ENCODE data around the gene EIF3I. TPM values are rescaled to one million over a fixed set of nuclear protein-coding genes. Genes with fewer than 3 reads are reported as not detected.
A peak's percentile ranks its signal among the peaks of the same experiment; 100 is the strongest.

Gene EIF3I
- total RNA-seq, 1 donor from 2014 or later, result 626 TPM

DNA sequence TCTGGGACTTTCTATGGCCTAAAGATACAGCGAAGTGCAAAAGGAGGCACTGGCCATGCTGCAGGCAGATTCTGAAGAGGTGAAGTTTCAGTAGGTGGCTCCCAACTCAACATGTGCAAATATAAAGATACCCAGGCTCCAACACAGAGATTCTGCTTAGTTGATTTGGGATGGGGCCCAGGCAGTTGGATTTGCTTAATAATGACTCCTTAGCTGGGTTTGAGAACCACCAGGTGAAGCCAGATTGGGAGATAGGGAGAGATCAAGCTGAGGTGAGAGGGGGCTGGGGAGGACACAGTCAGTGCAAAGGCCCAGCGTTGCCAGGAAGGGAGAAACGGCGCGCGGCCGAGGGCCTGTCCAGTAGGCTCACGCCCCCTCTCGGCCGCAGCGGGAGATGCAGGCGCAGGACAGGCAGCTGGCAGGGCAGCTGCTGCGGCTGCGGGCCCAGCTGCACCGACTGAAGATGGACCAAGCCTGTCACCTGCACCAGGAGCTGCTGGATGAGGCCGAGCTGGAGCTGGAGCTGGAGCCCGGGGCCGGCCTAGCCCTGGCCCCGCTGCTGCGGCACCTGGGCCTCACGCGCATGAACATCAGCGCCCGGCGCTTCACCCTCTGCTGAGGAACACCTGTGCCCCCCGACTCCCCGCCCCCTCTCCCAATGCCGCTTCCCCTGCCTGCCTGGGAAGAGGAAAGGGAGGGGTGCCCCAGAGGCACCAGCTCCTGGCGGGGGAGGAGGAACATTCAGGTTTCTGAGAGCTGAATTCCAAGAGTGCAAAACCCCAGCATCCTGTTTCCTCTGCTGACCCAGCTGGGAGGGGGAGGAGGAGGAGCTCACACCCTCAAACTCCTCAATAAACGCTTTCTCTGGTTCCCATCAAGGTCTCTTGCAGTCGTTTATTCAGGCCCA, 26.0 kb downstream of the EIF3I start:
- no peak for FAIRE-seq
- H3K36me3 ChIP-seq (ENCODE audit: control insufficient read depth, insufficient read depth, low read length), result no peaks in the 10 kb centered on the region
- no peak overlapping the region for H3K4me3 ChIP-seq (ENCODE audit: low read depth, low read length)
- no peaks in the 10 kb centered on the region for H3K27me3 ChIP-seq (ENCODE audit: control insufficient read depth, insufficient read depth, low read length)
- TF ChIP-seq, protein P1, sequence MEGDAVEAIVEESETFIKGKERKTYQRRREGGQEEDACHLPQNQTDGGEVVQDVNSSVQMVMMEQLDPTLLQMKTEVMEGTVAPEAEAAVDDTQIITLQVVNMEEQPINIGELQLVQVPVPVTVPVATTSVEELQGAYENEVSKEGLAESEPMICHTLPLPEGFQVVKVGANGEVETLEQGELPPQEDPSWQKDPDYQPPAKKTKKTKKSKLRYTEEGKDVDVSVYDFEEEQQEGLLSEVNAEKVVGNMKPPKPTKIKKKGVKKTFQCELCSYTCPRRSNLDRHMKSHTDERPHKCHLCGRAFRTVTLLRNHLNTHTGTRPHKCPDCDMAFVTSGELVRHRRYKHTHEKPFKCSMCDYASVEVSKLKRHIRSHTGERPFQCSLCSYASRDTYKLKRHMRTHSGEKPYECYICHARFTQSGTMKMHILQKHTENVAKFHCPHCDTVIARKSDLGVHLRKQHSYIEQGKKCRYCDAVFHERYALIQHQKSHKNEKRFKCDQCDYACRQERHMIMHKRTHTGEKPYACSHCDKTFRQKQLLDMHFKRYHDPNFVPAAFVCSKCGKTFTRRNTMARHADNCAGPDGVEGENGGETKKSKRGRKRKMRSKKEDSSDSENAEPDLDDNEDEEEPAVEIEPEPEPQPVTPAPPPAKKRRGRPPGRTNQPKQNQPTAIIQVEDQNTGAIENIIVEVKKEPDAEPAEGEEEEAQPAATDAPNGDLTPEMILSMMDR (IDR thresholded peaks at IDR 0.05; ENCODE audit: insufficient read depth, low read length, severe bottlenecking), result peak; percentile 96
- peak; percentile 58 for DNase-seq (ENCODE audit: low read depth)

DNA sequence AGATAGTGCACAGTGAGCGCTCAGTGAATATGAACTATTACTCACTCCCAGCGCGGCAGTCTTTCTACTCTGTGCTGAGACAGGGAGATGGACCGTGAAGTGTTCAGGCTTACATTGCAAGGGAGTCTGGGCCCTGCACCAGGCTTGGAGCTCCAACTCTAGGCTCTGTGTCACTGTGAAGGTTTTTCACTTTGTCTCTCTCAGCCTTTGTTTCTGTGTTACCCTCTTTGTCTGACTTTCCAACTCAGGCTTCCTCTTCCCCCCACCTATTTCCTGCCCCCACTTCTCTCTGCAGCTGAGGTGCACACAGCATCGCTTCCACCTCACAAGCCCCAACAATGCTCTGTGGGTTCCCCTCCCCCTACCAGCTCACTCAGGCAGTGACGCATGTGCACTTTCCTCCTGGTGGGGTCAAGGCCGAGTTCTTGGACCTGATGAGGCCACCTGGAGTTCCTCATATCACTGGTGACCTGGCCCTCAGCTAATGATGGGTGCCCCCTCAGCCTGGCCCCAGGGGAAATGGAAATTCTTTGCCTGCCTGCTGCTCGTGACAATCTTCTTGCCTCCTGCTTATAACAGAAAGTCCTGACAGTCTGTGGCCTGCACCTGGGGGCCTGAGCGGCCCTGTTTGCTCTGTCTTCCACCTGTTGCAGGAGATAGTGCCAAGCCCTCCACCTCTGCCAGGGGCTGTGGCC, 27.8 kb downstream of the EIF3I start:
- H3K27me3 ChIP-seq (ENCODE audit: control insufficient read depth, insufficient read depth, low read length), result no peaks in the 10 kb centered on the region
- H3K4me3 ChIP-seq (ENCODE audit: low read depth, low read length), result no peak overlapping the region
- no peak for FAIRE-seq
- peak; percentile 79 for DNase-seq (ENCODE audit: low read depth)
- TF ChIP-seq, protein P1 (IDR thresholded peaks at IDR 0.05; ENCODE audit: insufficient read depth, low read length, severe bottlenecking), result no peak
- H3K36me3 ChIP-seq (ENCODE audit: control insufficient read depth, insufficient read depth, low read length), result no peaks in the 10 kb centered on the region

- TF ChIP-seq, protein P1 (IDR thresholded peaks at IDR 0.05; ENCODE audit: insufficient read depth, low read length, severe bottlenecking), result no peak
- Histone ChIP-seq H3K4me3 (ENCODE audit: low read depth, low read length) (no peak within 1 kb of the TSS), H3K36me3 (ENCODE audit: control insufficient read depth, insufficient read depth, low read length) (no peaks in the 10 kb centered on the region), H3K27me3 (ENCODE audit: control insufficient read depth, insufficient read depth, low read length) (no peaks in the 10 kb centered on the region)
- FAIRE-seq (no peak), DNase-seq (ENCODE audit: low read depth) (no peak)
Observed at GRCh38 chr1:32250893-32251716, 28.9 kb downstream of the EIF3I start, which contains the start of gene LCK. Gene LCK, plus strand, starts transcription at chr1:32251265. Its CDS starts 23,065 bp downstream, at chr1:32274330.

- FAIRE-seq, result no peak
- no peaks in the 10 kb centered on the region for H3K27me3 ChIP-seq (ENCODE audit: control insufficient read depth, insufficient read depth, low read length)
- H3K36me3 ChIP-seq (ENCODE audit: control insufficient read depth, insufficient read depth, low read length), result no peaks in the 10 kb centered on the region
- no peak for DNase-seq (ENCODE audit: low read depth)
- TF ChIP-seq, protein P1 (IDR thresholded peaks at IDR 0.05; ENCODE audit: insufficient read depth, low read length, severe bottlenecking), result no peak
- no peak overlapping the region for H3K4me3 ChIP-seq (ENCODE audit: low read depth, low read length)
Observed at GRCh38 chr1:32255072-32256071, 33.2 kb downstream of the EIF3I start.
